NCI-H226 (cell line): ENCODE results near the gene GPR6.
A peak's percentile ranks its signal among the peaks of the same experiment; 100 is the strongest.

Source experiments
- DNase-seq: peaks from one replicate; pipeline ENCODE4 v3.0.0-alpha.2; 2015

GPR6 gene

DNA sequence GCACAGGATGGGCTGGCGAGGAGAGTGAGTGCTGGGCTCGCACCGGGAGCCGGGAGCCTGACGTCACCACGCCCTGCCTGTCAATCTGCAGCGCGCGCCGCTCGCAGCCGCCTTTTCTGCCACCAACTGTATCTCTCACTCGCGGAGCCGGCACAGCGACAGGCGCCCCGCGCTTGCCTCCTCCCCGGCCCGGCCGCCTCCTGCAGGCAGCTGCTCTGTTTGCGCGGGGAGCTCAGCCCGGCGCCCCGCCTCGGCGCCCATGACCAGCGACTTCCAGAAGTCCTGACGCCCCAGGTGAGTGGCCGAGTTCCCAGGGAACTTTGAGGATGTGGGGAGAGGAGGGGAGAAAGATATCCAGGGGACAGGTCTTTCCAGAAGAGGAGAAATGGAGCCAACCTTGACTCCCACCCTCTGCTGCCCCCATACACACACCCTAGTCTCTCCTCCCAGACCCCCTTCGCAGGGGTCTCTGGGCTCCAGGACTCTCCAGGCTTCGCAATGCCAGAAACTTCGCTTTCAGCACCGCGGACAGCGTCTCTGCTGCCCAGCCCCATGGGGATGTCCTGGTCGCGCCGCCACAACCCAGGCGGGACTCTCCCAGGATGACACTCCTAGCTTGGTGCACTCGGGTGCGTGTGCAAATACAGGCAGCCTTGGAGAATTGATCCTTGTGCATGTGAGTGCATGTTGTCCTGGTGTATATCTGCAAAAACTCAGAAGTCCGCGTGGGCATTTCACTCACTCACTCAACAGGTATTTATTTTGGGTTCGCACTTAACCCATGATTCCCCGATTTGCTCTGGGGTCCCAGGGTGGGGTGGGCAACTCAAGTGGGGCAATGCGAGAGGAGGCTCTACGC is at the start of gene GPR6:
GPR6 (plus strand) TSS at position 138 of the 859 bp plus-strand sequence. CDS start 802 bp downstream, outside the sequence.
- no peak for DNase-seq

DNA sequence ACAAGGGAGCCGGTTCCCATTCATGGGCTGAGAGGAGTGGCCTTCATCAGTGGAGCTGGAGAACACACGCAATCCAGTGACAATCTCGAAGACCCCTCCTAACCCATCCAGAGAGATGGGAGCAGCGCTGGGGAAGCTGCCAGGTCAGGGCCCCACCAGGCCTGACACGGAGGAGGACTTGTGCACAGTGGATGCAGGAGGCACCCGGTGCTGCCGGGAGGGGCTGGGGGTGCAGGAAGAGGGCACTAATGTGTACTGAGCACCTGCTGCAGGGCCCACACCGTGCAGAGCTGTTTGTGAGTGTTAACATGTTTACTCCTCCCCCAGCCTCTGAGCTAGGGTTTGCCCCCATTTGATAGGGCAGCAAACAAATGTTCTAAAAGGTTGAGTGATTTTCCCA is 43.8 kb upstream of the GPR6 start:
- no peak for DNase-seq

DNA sequence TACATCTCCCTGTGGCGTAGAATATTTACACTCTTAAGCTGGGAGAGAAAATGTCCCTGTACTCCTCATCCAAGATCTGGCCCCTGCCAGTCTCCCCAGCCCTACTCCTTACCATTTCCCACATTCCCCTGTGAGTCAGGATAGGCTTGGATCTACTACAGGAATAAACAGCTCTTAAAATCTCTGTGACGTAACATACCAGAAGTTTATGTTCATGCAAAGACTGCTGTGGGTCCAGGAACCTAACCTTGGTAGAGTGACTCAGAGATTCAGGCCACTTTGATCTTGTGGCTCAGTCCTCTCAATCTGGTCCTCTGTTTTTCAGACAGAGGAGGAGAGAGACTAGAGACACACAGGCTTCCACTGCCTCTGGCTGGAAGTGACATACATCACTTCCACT is 38.5 kb upstream of the GPR6 start:
- DNase-seq: no peak

- peak; percentile 24 for DNase-seq
Observed at GRCh38 chr6:109944448-109944847, 33.7 kb upstream of the GPR6 start.

DNA sequence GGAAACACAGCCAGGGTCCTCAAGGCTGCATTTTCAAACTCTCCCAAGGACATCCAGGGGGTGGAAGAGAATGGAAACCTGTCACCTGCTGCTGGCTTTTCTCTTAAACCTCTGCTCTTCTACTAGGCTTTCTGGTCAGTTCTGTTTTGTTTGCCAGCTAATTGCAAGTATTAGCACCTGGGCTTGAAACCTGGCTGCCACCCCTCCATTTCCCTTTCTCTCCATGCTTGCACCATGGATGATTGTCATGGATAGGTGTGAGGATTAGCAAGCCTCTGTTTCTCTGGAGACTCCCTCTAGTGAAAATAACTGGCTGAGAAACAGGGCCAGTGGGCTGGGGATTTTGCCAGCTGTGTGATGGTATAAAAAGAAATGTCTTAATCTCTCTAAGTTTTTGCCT is 33.0 kb upstream of the GPR6 start:
- no peak for DNase-seq

- no peak for DNase-seq
Observed at GRCh38 chr6:109946979-109947378, 31.1 kb upstream of the GPR6 start.

- no peak for DNase-seq
Observed at GRCh38 chr6:109949281-109950065, 28.6 kb upstream of the GPR6 start.

- DNase-seq: no peak
Observed at GRCh38 chr6:109955491-109955890, 22.6 kb upstream of the GPR6 start.

GRCh38 chr6:109958626-109959025 is 19.5 kb upstream of the GPR6 start:
- no peak for DNase-seq

GRCh38 chr6:109961611-109962041 is 16.5 kb upstream of the GPR6 start:
- peak; percentile 84 for DNase-seq

GRCh38 chr6:109962271-109962670 is 15.8 kb upstream of the GPR6 start:
- no peak for DNase-seq

DNA sequence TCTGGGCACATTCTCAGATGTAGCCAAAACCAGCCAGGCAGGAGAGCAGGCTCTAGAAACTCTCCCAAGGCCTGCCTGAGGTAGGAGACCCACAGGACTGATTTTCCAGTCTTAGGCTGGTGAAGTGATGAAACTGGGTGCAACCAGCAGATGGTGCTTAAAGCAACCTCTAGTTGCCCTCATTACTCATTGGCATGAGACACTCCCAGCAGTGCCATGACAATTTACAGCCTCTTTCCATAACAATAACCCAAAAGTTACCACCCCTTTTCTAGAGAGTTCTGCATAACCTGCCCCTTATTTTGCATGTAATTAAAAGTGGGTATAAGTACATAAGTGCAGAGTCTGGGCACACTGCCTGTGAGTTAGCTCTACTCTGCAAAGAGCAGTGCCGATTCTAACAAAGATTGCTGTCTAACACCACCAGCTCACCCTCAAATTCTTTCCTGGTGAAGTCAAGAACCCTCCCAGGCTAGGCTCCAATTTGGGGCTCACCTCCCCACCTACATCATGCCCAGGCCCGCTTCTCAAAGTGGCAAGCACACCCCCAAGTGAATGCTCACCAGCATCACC is 14.4 kb upstream of the GPR6 start:
- DNase-seq: no peak

GRCh38 chr6:109964949-109965348 is 13.2 kb upstream of the GPR6 start:
- DNase-seq: no peak

DNA sequence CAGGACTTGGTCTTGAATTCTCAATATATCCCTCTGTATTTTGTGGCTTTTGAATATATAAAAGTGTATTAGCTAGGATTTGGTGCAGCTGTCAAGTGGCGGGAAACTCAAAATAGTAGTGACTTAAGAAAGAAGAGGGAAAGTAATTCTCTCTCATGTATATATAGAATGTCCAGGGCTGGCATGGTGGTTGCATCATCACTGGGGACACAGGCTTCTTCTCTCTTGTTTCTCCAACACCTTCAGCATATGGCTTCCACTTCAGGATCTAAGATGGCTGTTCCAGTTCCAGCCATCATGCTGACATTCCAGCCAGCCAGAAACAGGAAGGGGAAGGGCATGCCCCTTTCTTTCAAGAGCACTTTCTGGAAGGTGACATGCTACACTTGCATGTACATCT is 11.8 kb upstream of the GPR6 start:
- no peak for DNase-seq

- DNase-seq: no peak
Observed at GRCh38 chr6:109977791-109978173, 329 bp upstream of the GPR6 start.

DNA sequence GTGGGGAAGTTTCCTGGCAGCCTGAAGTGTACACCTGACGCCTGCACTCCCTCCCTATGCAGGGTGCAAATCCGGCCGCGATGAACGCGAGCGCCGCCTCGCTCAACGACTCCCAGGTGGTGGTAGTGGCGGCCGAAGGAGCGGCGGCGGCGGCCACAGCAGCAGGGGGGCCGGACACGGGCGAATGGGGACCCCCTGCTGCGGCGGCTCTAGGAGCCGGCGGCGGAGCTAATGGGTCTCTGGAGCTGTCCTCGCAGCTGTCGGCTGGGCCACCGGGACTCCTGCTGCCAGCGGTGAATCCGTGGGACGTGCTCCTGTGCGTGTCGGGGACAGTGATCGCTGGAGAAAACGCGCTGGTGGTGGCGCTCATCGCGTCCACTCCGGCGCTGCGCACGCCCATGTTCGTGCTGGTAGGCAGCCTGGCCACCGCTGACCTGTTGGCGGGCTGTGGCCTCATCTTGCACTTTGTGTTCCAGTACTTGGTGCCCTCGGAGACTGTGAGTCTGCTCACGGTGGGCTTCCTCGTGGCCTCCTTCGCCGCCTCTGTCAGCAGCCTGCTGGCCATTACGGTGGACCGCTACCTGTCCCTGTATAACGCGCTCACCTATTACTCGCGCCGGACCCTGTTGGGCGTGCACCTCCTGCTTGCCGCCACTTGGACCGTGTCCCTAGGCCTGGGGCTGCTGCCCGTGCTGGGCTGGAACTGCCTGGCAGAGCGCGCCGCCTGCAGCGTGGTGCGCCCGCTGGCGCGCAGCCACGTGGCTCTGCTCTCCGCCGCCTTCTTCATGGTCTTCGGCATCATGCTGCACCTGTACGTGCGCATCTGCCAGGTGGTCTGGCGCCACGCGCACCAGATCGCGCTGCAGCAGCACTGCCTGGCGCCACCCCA is 1.2 kb downstream of the GPR6 start:
- no peak for DNase-seq

GRCh38 chr6:109984410-109984809 is 6.3 kb downstream of the GPR6 start:
- DNase-seq: no peak

GRCh38 chr6:109987196-109987595 is 9.1 kb downstream of the GPR6 start:
- no peak for DNase-seq

GRCh38 chr6:109991201-109992101 is 13.3 kb downstream of the GPR6 start:
- no peak for DNase-seq

GRCh38 chr6:109998159-109998785 is 20.2 kb downstream of the GPR6 start:
- DNase-seq: no peak

- no peak for DNase-seq
Observed at GRCh38 chr6:109999740-110000139, 21.6 kb downstream of the GPR6 start.
